NCI-H1417 (cell line): ENCODE results near the gene RHBDD1.

Experiments
- DNase-seq, 3 experiments: peaks; one replicate each; lab custom pipeline; 2025; lab: John Stamatoyannopoulos, UW

The RHBDD1 gene

DNA sequence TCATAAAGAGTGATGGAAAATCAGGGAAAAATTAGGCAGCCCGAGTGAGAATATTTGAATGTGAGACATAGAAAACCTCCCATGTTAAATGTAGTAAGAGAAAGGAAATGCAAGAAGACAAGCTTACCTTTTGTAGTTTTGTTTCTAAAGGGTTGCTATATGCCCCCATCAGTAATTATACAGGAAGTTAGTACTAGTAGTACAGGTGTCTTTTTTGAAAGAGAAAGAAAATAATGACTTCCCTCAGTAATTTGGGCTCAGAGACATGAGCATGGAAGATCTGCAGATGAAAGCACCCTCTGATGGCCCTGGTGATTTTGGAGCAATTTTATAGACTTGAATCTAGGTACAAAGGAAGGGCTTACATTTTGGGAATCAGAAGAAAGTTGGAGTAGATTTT, 80.8 kb downstream of the RHBDD1 start:
- DNase-seq = no peak

DNA sequence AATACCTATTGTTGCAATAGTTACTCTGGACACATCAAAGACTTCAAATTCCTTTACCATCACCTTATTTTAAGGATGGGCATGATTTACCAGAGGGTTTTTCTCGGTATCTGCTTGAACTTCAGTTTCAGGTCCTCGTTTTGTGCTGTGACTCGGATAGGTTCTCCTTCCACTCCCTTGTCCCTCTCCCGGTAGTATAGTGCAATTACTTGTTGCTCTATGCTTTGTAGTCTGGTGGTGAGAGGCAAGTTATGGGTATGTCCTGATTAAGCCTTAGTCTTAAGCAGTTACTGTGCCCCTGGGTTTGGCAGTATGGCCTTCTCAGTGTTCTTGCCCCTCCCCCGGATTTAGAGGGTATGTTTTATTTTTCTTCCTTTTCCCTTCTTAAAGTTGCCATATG, 96.6 kb downstream of the RHBDD1 start:
- DNase-seq = no peak

GRCh38 chr2:226934546-226935201, 98.8 kb downstream of the RHBDD1 start:
- DNase-seq = no peak

- peak in 1 of 3 experiments; percentile 33 for DNase-seq
These were observed 108.2 kb downstream of the RHBDD1 start for GRCh38 chr2:226943862-226944620.

- no peak for DNase-seq
These were observed 117.4 kb downstream of the RHBDD1 start for GRCh38 chr2:226953206-226953605.

- DNase-seq = no peak
These were observed 118.0 kb downstream of the RHBDD1 start for GRCh38 chr2:226953826-226954225.

DNA sequence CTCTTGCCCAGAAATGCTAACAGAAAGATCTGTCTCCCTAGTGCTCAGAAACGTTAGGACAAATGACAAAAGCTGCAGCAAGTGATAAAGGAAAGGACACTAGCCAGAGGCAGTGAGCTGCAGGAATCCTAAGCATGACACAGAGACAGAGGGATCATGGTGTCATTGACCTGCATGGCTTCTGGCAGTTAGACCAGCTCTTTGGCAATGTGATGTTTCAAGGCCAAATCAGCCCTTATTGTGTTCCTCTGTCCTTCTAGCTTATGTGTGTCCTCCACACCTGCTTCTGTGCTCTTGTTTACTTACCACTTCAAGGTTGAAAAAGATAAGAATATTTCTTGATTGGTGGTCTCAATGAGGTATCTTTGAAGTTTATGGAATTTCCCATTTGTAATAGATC, 120.8 kb downstream of the RHBDD1 start:
- no peak for DNase-seq

GRCh38 chr2:226959418-226959817, 123.6 kb downstream of the RHBDD1 start:
- DNase-seq = no peak

DNA sequence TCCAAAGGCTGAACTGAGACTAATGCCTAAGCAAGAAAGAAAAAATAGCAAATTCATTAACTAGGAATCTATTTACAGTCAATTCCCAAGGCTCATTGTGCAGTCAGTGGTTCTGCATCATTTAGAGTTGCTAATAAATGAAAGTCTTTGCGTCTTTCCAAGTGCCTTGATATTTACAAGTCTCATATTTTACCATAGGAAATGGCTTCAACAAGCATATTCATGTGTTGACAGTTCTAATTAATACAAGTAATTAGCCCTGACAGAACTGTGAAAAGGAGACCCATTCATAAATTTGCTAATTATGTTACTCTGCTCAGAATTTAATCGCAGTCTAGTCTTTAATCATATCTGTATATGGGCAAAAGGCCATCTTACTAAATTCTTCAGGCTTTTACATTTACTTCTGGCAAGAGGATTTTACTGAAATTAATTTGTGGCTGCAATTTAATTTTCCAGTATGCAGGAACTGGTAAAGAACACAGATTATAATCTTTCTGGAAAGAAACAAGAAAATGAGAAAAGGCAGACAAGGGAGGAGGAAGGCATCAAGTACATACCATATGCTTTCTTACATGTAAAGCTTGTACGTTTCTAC, 126.4 kb downstream of the RHBDD1 start:
- DNase-seq = no peak

GRCh38 chr2:226963528-226963927, 127.7 kb downstream of the RHBDD1 start:
- DNase-seq = no peak

DNA sequence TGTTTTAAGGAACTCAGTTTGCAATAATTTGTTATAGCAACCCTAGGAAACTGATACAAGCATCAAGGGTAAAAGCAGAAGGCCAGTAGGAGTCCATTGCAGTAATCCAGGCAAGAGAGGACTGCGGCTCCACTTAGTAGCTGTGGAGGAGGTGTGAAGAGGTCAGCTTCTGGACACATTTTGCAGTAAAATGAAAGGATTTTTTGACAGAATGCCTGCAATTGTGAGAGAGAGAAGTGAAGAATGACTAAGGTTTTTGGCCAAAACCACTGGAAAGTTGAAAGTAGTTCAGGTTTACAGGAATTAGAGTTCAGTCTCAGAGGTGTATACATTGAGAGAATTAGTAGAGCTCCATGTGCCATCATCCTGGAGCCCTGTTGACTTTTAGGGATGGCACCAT, 129.5 kb downstream of the RHBDD1 start:
- DNase-seq = no peak

DNA sequence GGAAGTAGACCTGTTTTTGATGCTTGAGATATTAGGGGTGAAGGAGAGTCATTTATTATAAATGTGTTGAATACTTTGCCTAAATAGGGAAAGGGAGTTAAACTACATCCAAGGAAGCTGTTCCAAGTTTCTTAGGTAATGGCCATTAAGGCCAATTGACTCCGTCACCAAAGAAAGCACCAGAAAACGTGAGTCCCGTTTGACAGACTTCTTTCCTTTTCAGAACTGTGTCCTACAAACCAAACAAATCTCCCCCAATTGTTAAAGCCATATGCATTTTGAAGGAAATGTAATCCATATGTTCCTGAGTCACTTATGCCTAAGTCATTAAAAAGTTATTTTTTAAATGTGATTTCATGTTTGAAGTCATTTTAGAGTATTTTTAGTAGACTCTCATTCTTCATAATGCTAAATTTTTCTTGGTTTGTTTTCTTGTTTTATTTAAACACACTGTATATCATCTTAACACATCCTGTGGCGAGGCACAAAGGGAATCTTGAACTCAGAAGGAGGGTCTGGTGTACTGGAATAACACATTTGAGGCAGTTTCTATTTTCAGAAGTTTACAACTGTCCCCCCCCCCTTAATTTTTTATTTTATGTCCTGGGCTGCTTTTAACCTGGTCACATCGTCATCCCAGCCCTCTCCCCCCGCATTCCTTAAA, 133.7 kb downstream of the RHBDD1 start:
- DNase-seq = no peak

- no peak for DNase-seq
These were observed 134.5 kb downstream of the RHBDD1 start for GRCh38 chr2:226970362-226970761.

GRCh38 chr2:226971084-226971483, 135.2 kb downstream of the RHBDD1 start:
- no peak for DNase-seq

DNA sequence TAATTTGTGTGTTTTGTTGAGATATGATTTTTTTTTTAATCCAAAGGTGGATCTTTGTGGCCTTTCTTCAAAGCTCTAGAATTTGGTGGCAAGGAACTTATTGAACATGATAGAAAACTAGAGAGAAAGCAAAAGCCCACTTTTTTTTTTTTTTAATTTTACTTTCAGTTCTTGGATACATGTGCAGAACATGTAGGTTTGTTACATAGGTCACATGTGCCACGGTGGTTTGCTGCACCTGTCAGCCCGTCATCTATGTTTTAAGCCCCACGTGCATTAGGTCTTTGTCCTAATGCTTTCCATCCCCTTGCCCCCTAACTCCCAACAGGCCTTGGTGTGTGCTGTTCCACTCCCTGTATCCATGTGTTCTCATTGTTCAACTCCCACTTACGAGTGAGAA, 135.9 kb downstream of the RHBDD1 start:
- no peak for DNase-seq

GRCh38 chr2:226973816-226974215, 138.0 kb downstream of the RHBDD1 start:
- no peak for DNase-seq

DNA sequence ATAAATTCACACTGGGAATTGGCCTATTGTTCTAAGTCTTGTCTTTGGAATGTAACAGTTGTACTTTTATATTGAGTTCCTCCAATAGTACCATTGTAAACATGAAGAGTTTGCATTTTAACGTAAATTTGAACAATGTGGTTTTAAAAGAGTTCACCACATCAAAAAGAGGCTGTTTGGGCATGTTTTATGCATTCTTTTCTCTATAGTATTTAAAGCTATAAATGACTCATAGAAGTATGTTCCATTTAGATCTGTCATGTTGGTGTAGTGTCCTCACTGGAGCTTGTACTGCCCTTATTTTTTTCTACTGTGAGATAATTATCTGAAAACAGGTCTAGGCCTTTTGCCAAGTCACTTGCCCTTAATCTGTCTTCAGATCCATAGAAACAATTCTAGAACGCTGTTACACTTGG, 141.9 kb downstream of the RHBDD1 start:
- peak in 1 of 3 experiments; percentile 31 for DNase-seq

GRCh38 chr2:226978300-226978699, 142.4 kb downstream of the RHBDD1 start:
- DNase-seq = no peak

DNA sequence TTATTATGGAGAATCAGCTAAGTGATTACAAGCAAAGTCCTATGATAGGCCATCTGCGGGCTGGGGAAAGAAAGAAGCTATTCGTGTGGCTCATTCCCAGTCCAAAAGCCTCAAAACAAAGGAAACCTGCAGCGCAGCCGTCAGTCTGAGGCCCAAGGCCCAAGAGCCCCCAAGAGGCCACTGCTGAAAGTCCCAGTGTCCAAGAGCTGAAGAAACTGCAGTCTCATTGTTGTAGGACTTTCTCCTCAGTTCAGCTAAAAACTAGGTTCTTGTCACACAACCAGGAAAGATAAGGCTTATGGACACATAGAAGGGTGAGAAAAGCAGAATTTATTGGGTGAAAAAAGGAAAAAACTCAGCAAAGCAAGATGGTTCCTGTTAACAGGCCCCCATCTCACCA, 143.2 kb downstream of the RHBDD1 start:
- DNase-seq = no peak

DNA sequence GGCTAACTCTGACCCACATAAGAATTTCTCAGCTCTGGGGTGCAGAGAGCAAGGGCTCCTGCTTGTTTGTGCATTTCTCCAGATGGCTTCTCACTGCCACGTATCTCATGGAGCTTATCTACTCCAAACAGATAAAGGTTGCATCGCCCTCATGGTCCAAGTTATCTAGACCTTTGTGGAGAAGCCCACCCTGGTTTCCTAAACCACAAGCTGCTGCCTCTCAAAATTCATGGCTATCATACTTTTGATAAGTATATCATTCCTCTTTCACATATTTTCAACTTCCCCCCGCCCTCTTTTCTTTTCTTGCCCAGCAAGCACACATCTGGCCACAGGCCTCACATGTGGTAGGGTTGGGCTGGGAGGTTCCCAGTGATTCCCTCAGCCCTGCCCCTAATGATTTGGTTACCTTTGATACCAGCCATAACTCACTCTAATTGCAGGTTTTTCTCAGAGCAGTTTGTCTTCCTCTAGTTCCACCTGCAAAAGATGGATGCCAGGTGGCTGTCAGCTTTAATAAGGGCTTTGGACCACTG, 146.0 kb downstream of the RHBDD1 start:
- peak in 2 of 3 experiments; percentile 70 to 90 for DNase-seq

- no peak for DNase-seq
These were observed 148.3 kb downstream of the RHBDD1 start for GRCh38 chr2:226983895-226984749.
